Neural progenitor cell (in vitro differentiated cells): Measurements from ENCODE around the gene PEAK1. TPM values are rescaled to one million over a fixed set of nuclear protein-coding genes. Genes with fewer than 3 reads are reported as not detected.

Experiments used
- DNase-seq: peaks from one replicate; pipeline ENCODE4 v3.0.0-alpha.2; 2016; ENCODE audit warnings: low spot score
- H2AFZ ChIP-seq: fragments of 200-600 bp; sonication (generic); replicated peaks from 2 replicates; pipeline ENCODE4 v1.6.1; 2016; ENCODE audit warnings: antibody characterized with exemption
- H3F3A ChIP-seq: fragments of 200-600 bp; sonication (generic); 2 replicates; pipeline ENCODE4 v1.6.1; 2016; ENCODE audit warnings: antibody characterized with exemption, low read depth
- H3K27ac ChIP-seq: fragments of 200-600 bp; sonication (generic); 2 replicates; pipeline ENCODE4 v1.5.1; 2016; ENCODE audit warnings: mild to moderate bottlenecking
- H3K27me3 ChIP-seq: fragments of 200-600 bp; sonication (generic); 2 replicates; pipeline ENCODE4 v1.6.1; 2016; ENCODE audit warnings: mild to moderate bottlenecking, moderate library complexity
- H3K36me3 ChIP-seq: fragments of 200-600 bp; sonication (generic); 2 replicates; pipeline ENCODE4 v1.5.1; 2016
- H3K4me1 ChIP-seq: fragments of 200-600 bp; sonication (generic); 2 replicates; pipeline ENCODE4 v1.6.1; 2016; ENCODE audit warnings: mixed run types
- H3K4me2 ChIP-seq: fragments of 200-600 bp; sonication (generic); 2 replicates; pipeline ENCODE4 v1.6.1; 2016
- H3K4me3 ChIP-seq: fragments of 200-600 bp; sonication (generic); 2 replicates; pipeline ENCODE4 v1.5.1; 2016
- H3K79me2 ChIP-seq: fragments of 200-600 bp; sonication (generic); 2 replicates; pipeline ENCODE4 v1.6.1; 2016; ENCODE audit warnings: low read depth
- H3K9ac ChIP-seq: fragments of 200-600 bp; sonication (generic); 2 replicates; pipeline ENCODE4 v1.6.1; 2016
- H3K9me3 ChIP-seq: fragments of 200-600 bp; sonication (generic); 2 replicates; pipeline ENCODE4 v1.5.1; 2016; ENCODE audit warnings: low read depth
- H4K20me1 ChIP-seq: fragments of 200-600 bp; sonication (generic); 2 replicates; pipeline ENCODE4 v1.6.1; 2016; ENCODE audit warnings: low read depth
- H3K27ac Mint-ChIP-seq: 3 replicates; pipeline ENCODE4 v1.8.0; 2021; ENCODE audit warnings: mixed read lengths
- H3K27me3 Mint-ChIP-seq: 2 replicates; pipeline ENCODE4 v1.8.0; 2022; ENCODE audit warnings: low read depth, mild to moderate bottlenecking, inconsistent platforms, moderate library complexity, mixed read lengths; ENCODE audit not compliant: insufficient read depth
- H3K36me3 Mint-ChIP-seq: 3 replicates; pipeline ENCODE4 v1.8.0; 2021; ENCODE audit warnings: mixed read lengths
- H3K4me1 Mint-ChIP-seq: 3 replicates; pipeline ENCODE4 v1.8.0; 2021; ENCODE audit warnings: mixed read lengths
- H3K4me3 Mint-ChIP-seq: 3 replicates; pipeline ENCODE4 v1.8.0; 2021; ENCODE audit warnings: mild to moderate bottlenecking, moderate library complexity, mixed read lengths
- H3K9me3 Mint-ChIP-seq: 3 replicates; pipeline ENCODE4 v1.8.0; 2020; ENCODE audit warnings: mixed read lengths
- CTCF ChIP-seq: fragments of 200-600 bp; sonication (generic); IDR thresholded peaks from 2 replicates; pipeline ENCODE4 v1.5.1; 2017; ENCODE audit warnings: antibody characterized with exemption, mild to moderate bottlenecking
- EZH2 ChIP-seq: fragments of 200-600 bp; sonication (generic); IDR thresholded peaks from 2 replicates; pipeline ENCODE4 v1.6.1; 2017; ENCODE audit warnings: antibody characterized with exemption, mild to moderate bottlenecking, moderate library complexity
- EZH2phosphoT487 ChIP-seq: fragments of 200-600 bp; sonication (generic); IDR thresholded peaks from 2 replicates; pipeline ENCODE4 v1.6.1; 2017; ENCODE audit warnings: antibody characterized with exemption
- total RNA-seq: library from RNA; depleted of rRNA; stranded (reverse); fragments of >200 nt; gene quantifications from 2 replicates; pipeline ENCODE4 v1.2.3, GENCODE V29; 2015; ENCODE audit warnings: low replicate concordance

PEAK1 gene
- total RNA-seq, 1 donor from 2014 or later: 30.9 TPM

GRCh38 chr15:77457905-77458265, 38.0 kb upstream of the PEAK1 start:
- H3K36me3 ChIP-seq: no peaks in the 10 kb centered on the region

GRCh38 chr15:77457191-77457904, 37.4 kb upstream of the PEAK1 start:
- Histone ChIP-seq H3K27me3 (no peaks in the 10 kb centered on the region), H3K4me1 (no peaks in the 10 kb centered on the region), H4K20me1 (no peaks in the 10 kb centered on the region), H3K27ac (no peak overlapping the region), H3K4me3 (no peak overlapping the region), H3K9me3 (no peaks in the 10 kb centered on the region), H2AFZ (no peak overlapping the region), H3K36me3 (no peaks in the 10 kb centered on the region), H3F3A (no peaks in the 10 kb centered on the region), H3K79me2 (peaks cover 12% of the 10 kb centered on the region), H3K4me2 (no peak overlapping the region), H3K9ac (no peak overlapping the region)
- Mint-ChIP-seq H3K9me3 (no peaks in the 10 kb centered on the region), H3K36me3 (peaks cover 21% of the 10 kb centered on the region), H3K4me3 (no peak overlapping the region), H3K27ac (no peak overlapping the region), H3K4me1 (peaks cover 11% of the 10 kb centered on the region), H3K27me3 (no peaks in the 10 kb centered on the region)
- no peak for DNase-seq
- TF ChIP-seq EZH2phosphoT487 (no peak), EZH2 (no peak), CTCF (no peak)

More at GRCh38 chr15:77457905-77458265, 38.0 kb upstream of the PEAK1 start:
- Mint-ChIP-seq H3K27ac (no peak overlapping the region), H3K36me3 (peaks cover 20% of the 10 kb centered on the region), H3K4me3 (no peak overlapping the region), H3K9me3 (no peaks in the 10 kb centered on the region), H3K4me1 (peaks cover 11% of the 10 kb centered on the region), H3K27me3 (no peaks in the 10 kb centered on the region)
- H3K9me3 ChIP-seq: no peaks in the 10 kb centered on the region
- no peak for TF ChIP-seq EZH2phosphoT487
- no peak for TF ChIP-seq EZH2
- no peak for TF ChIP-seq CTCF
- H3K9ac ChIP-seq: no peak overlapping the region
- H3F3A ChIP-seq: no peaks in the 10 kb centered on the region
- peaks cover 12% of the 10 kb centered on the region for H3K79me2 ChIP-seq
- H2AFZ ChIP-seq: no peak overlapping the region
- no peak overlapping the region for H3K4me3 ChIP-seq
- no peak overlapping the region for H3K27ac ChIP-seq
- DNase-seq: no peak
- H4K20me1 ChIP-seq: no peaks in the 10 kb centered on the region
- H3K4me2 ChIP-seq: no peak overlapping the region
- no peaks in the 10 kb centered on the region for H3K27me3 ChIP-seq
- H3K4me1 ChIP-seq: no peaks in the 10 kb centered on the region

- no peaks in the 10 kb centered on the region for H4K20me1 ChIP-seq
- no peak overlapping the region for H3K27ac ChIP-seq
- no peaks in the 10 kb centered on the region for H3K27me3 ChIP-seq
- no peak overlapping the region for H3K4me2 ChIP-seq
- H3K79me2 ChIP-seq: peaks cover 12% of the 10 kb centered on the region
- TF ChIP-seq EZH2phosphoT487: no peak
- TF ChIP-seq CTCF: no peak
- TF ChIP-seq EZH2: no peak
- Mint-ChIP-seq H3K4me1 (peaks cover 11% of the 10 kb centered on the region), H3K4me3 (no peak overlapping the region), H3K9me3 (no peaks in the 10 kb centered on the region), H3K27ac (no peak overlapping the region), H3K36me3 (peaks cover 22% of the 10 kb centered on the region), H3K27me3 (no peaks in the 10 kb centered on the region)
- H3F3A ChIP-seq: no peaks in the 10 kb centered on the region
- H3K4me1 ChIP-seq: no peaks in the 10 kb centered on the region
- no peak overlapping the region for H3K4me3 ChIP-seq
- H3K9ac ChIP-seq: no peak overlapping the region
- no peak overlapping the region for H2AFZ ChIP-seq
- no peak for DNase-seq
- H3K36me3 ChIP-seq: no peaks in the 10 kb centered on the region
- H3K9me3 ChIP-seq: no peaks in the 10 kb centered on the region
Observed at GRCh38 chr15:77456746-77457145, 36.8 kb upstream of the PEAK1 start.
